Measurements from ENCODE around the gene ST6GALNAC1.

- TF ChIP-seq, protein P1, sequence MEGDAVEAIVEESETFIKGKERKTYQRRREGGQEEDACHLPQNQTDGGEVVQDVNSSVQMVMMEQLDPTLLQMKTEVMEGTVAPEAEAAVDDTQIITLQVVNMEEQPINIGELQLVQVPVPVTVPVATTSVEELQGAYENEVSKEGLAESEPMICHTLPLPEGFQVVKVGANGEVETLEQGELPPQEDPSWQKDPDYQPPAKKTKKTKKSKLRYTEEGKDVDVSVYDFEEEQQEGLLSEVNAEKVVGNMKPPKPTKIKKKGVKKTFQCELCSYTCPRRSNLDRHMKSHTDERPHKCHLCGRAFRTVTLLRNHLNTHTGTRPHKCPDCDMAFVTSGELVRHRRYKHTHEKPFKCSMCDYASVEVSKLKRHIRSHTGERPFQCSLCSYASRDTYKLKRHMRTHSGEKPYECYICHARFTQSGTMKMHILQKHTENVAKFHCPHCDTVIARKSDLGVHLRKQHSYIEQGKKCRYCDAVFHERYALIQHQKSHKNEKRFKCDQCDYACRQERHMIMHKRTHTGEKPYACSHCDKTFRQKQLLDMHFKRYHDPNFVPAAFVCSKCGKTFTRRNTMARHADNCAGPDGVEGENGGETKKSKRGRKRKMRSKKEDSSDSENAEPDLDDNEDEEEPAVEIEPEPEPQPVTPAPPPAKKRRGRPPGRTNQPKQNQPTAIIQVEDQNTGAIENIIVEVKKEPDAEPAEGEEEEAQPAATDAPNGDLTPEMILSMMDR (IDR thresholded peaks at IDR 0.05), result no peak
- no peak for TF ChIP-seq ZFX (IDR thresholded peaks at IDR 0.05; ENCODE audit: borderline replicate concordance)
Observed at GRCh38 chr17:76675648-76676047, 32.1 kb upstream of the ST6GALNAC1 start.
